Ishikawa (cell line): ENCODE results near the gene HEBP2.

ENCODE experiments used
- CEBPB ChIP-seq: IDR thresholded peaks from 2 replicates; pipeline ENCODE4 v1.6.1; 2012
- CREB1 ChIP-seq: IDR thresholded peaks from 2 replicates; pipeline ENCODE4 v1.6.1; 2012; ENCODE audit warnings: low read depth
- EGR1 ChIP-seq: IDR thresholded peaks from 2 replicates; pipeline ENCODE4 v1.6.1; 2012
- EP300 ChIP-seq: IDR thresholded peaks from 2 replicates; pipeline ENCODE4 v1.6.1; 2012; ENCODE audit warnings: borderline replicate concordance
- FOXM1 ChIP-seq: IDR thresholded peaks from 2 replicates; pipeline ENCODE4 v1.6.1; 2012; ENCODE audit warnings: low read depth, borderline replicate concordance
- MAX ChIP-seq: IDR thresholded peaks from 2 replicates; pipeline ENCODE4 v1.6.1; 2012
- NFIC ChIP-seq: IDR thresholded peaks from 2 replicates; pipeline ENCODE4 v1.6.1; 2012
- RAD21 ChIP-seq: IDR thresholded peaks from 2 replicates; pipeline ENCODE4 v1.6.1; 2012; ENCODE audit warnings: low read depth
- REST ChIP-seq: IDR thresholded peaks from 2 replicates; pipeline ENCODE4 v1.6.1; 2012; ENCODE audit warnings: low read depth, mild to moderate bottlenecking
- TAF1 ChIP-seq: IDR thresholded peaks from 2 replicates; pipeline ENCODE4 v1.6.1; 2012; ENCODE audit warnings: low read depth, mild to moderate bottlenecking
- TCF12 ChIP-seq: IDR thresholded peaks from 2 replicates; pipeline ENCODE4 v1.6.1; 2012; ENCODE audit warnings: low read depth
- TEAD4 ChIP-seq: IDR thresholded peaks from 2 replicates; pipeline ENCODE4 v1.6.1; 2012
- USF1 ChIP-seq: IDR thresholded peaks from 2 replicates; pipeline ENCODE4 v1.6.1; 2012
- YY1 ChIP-seq: IDR thresholded peaks from 2 replicates; pipeline ENCODE4 v1.6.1; 2012; ENCODE audit warnings: low read depth
- ZBTB7A ChIP-seq: IDR thresholded peaks from 2 replicates; pipeline ENCODE4 v1.6.1; 2012; ENCODE audit warnings: low read depth

The HEBP2 gene

GRCh38 chr6:138464085-138464484 lies 60.1 kb downstream of the HEBP2 start:
- TF ChIP-seq USF1 (no peak), ZBTB7A (no peak), EGR1 (no peak), CEBPB (no peak), FOXM1 (no peak), EP300 (no peak), RAD21 (no peak), CREB1 (no peak), NFIC (no peak), TEAD4 (no peak), REST (no peak), YY1 (no peak), MAX (no peak), TCF12 (no peak), TAF1 (no peak)

DNA sequence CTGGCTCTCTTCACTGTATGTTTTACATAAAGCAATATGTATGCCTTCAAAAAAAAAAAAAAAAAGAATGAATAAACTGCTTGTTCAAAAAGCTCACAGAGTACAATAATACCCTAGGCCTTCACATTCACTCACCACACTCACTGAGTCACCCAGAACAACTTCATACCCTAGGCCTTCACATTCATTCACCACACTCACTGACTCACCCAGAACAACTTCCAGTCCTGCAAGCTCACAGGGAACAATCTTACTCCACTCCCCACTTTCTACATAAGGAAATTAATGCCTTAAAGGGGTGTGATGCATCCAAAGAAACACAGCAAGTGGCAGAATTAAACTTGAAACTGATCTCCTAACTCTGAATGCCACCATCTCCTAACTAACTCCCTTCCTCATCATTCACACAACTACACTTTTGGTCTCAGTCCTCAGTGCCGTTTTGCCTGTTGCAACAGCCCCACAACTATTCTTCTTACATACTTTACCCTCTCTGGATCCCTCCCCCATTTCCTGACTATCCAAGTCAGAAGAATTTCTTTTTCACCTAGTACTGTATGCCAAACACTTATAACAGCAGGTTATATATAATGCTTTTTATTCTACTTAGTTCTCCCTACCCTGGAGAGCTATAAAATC lies 61.1 kb downstream of the HEBP2 start:
- TF ChIP-seq CEBPB (no peak), ZBTB7A (no peak), TCF12 (no peak), FOXM1 (no peak), MAX (no peak), EP300 (no peak), RAD21 (no peak), USF1 (no peak)

- TF ChIP-seq EGR1 (no peak), CREB1 (no peak), REST (no peak), FOXM1 (no peak), TAF1 (no peak), YY1 (no peak), NFIC (no peak), MAX (no peak), ZBTB7A (no peak), CEBPB (no peak), TEAD4 (no peak), USF1 (no peak), RAD21 (no peak), TCF12 (no peak), EP300 (no peak)
Observed at GRCh38 chr6:138467901-138468300, 63.9 kb downstream of the HEBP2 start.

DNA sequence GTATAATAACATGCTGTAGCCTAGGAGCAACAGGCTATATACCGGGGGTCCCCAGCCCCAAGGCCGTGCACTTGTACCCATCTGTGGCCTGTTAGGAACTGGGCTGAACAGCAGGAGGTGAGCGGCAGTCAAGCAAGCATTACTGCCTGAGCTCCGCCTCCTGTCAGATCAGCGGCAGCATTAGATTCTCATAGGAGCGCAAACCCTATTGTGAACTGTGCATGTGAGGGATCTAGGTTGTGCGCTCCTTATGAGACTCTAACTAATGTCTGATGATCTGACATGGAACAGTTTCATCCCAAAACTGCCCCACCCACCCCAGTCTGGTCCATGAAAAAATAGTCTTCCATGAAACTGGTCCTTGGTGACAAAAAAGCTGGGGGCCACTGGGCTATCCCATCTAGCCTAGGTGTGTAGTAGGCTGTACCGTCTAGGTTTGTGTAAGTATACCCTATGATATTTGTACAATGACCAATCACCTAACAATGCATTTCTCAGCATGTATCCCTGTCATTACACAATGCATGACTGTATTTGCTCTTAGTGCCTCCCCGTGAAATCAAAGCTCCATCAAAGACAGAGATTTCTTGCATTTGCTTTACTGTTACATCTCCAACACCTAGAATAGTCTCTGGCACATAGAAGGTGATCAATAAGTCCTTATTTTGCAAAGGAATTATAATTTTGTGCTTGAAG lies 64.4 kb downstream of the HEBP2 start:
- TF ChIP-seq USF1: no peak
- no peak for TF ChIP-seq ZBTB7A
- TF ChIP-seq FOXM1: no peak
- TF ChIP-seq YY1: no peak
- no peak for TF ChIP-seq TAF1
- peak; percentile 25; the same call in 1 of the 2 replicates for TF ChIP-seq TEAD4
- no peak for TF ChIP-seq RAD21
- TF ChIP-seq TCF12: no peak
- no peak for TF ChIP-seq CREB1
- TF ChIP-seq MAX: no peak
- peak; percentile 72 for TF ChIP-seq CEBPB
- TF ChIP-seq EP300: no peak
